NK-92 treated with Interleukin-12 subunit alpha and Interleukin-12 subunit beta, amount 100 ng/mL, for 24 hours (cell line): ENCODE data around the gene OR4D1.

Experiments
- DNase-seq: peaks from one replicate; lab custom pipeline; 2025; lab: John Stamatoyannopoulos, UW

Gene OR4D1

DNA sequence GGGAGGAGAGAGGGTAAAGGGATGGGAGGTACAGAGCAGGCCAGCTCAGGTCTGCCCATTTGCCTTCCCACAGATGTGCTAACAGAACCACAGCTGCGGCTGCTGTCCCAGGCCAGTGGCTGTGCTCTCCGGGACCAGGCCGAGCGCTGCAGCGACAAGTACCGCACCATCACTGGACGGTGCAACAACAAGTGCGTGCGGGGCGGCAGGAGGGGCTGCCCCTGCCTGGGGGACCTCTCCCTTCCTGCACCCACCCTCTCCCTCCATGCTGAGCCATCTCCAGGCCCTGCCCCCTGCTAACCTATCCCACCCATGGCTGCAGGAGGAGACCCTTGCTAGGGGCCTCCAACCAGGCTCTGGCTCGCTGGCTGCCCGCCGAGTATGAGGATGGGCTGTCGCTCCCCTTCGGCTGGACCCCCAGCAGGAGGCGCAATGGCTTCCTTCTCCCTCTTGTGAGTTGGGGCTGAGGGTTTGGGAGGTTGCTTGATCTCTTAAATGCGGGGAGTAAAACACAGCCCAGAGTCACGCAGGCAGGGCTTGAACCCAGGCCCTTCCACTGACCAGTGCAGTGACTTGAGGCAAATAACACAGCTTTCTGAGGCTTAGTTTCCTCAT, 45.6 kb downstream of the OR4D1 start:
- no peak for DNase-seq

DNA sequence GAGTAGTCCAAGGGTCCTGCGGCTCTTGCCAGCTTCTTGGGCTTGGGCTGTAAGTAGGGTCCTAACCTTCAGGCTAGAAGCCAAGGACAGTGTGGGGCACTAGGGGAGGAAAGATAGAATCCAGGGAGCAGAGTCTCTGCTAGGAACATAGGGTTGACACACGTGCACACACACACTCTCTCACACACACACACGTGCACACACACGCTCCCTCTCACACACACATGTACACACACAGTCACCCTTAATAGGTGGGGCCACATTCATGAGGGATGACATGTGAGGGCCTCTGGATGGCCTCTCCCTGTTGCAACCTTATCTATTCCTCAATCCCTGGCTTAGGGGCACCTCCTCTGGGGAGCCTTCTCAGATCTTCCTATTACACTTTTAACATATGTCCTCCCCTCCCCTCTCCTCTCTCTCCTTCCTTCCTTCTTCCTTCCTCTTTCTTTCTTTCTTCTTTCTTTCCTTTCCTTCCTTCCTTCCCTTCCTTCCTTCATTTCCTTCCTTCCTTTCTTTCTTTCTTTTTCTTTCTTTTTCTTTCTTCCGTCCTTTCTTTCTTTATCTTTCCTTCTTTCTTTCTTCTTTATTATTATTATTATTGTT, 47.4 kb downstream of the OR4D1 start:
- no peak for DNase-seq

DNA sequence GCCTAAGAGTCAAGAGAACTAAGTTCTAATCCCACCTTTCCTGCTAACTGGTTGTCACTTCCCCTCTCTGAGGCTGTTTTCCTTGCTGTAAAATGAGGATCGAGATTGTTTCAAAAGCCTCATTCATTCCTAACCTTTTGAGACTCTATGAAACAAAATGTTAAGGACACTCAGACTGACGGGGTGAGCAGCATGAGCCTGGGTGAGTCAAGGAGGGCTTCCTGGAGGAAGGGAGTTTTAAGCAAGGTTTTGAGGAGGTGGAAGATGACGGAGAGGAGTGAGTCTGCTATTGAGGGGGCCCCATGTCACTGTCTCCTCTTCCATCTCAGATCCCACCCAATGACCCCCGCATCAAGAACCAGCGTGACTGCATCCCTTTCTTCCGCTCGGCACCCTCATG, 48.4 kb downstream of the OR4D1 start:
- DNase-seq, result no peak

DNA sequence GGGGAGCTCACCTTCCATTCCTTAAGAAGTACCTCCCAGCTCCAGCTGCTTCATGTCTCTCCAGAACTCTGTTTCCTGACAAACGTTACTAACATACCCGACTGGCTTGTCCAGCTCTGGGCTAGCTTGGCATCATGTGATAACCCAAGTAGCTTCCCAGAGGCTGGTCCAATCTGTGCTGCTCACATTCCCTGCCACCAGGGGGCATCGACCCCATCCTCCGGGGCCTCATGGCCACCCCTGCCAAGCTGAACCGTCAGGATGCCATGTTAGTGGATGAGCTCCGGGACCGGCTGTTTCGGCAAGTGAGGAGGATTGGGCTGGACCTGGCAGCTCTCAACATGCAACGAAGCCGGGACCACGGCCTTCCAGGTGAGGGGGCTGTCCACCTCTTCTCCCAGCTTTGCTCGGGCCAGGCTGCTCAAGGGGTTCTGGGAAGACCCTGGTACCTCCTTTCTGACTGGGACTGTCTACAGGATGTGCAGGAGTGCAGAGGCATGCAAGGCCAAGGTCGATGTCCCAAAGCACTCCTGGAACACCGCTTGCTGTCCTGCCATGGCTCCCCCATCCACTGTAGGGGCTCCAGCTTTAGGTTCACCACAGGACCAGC, 51.9 kb downstream of the OR4D1 start:
- peak; percentile 24 for DNase-seq

DNA sequence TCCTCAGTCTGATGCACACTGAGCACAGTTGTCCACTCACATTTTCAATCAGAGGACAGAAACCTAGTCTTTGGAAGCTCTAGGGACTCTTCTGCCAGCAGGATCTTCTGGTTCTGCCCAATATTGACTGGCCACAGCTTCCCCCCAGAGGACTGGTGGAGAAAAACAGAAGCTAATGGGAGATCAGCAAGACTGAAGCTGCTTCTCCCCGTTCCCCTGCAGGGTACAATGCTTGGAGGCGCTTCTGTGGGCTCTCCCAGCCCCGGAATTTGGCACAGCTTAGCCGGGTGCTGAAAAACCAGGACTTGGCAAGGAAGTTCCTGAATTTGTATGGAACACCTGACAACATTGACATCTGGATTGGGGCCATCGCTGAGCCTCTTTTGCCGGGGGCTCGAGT, 54.7 kb downstream of the OR4D1 start:
- no peak for DNase-seq

DNA sequence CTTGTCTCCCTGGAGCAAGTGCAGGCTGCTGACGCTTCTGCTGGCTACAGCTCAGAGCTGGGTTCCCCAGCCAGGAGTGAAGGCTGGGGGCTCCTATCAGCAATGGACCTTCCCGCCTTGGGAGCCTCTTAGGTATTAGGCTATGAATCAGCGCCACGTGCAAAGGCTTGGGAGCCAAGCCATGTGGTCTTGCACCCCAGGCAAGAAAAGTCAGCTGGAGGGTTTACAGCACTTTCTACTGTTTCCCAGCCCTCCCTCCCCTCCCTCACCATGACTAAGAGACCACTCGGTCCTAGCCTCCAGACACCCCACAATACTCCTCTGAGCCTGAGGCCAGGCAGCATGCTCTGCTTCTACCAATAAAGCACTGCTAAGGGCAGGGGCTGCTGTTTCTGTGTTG, 56.6 kb downstream of the OR4D1 start:
- DNase-seq, result no peak

DNA sequence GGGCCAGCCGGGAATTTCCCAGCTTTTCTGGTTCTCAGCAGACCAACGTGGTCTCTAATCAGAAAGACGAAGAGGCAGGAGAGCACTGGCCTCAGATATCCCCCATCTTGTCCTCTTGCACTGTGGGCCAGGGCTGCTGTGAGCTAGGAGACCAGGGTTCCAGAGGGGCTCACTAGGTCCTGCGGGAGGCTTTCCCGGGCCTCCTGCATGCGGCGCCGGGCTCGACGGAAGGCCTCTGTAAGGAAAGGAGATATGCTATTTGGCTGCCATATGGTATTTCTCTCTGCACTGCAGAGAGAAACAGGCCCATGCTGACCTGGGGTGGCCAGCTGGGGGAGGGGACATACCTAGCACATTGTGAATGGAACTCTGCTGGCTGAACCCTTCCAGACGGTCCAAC, 57.8 kb downstream of the OR4D1 start:
- DNase-seq, result no peak

DNA sequence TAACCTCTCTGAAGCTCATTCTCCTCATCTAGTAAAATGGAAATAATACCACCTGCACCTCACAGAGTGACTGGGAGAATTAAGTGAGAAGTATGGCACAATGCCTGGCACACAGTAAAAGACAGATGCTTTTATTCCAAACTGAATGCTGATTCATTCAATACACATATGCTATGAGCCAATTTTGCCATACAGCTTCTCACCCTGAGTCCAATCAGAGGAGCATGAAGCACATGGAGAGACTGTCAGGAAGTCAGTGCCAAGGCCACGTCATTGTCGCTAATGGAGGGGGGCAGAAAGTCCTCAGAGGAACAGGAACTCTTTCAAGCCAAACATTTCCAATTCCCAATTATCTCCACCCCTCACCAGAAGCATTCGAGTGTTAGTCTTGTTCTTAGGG, 59.3 kb downstream of the OR4D1 start:
- no peak for DNase-seq

DNA sequence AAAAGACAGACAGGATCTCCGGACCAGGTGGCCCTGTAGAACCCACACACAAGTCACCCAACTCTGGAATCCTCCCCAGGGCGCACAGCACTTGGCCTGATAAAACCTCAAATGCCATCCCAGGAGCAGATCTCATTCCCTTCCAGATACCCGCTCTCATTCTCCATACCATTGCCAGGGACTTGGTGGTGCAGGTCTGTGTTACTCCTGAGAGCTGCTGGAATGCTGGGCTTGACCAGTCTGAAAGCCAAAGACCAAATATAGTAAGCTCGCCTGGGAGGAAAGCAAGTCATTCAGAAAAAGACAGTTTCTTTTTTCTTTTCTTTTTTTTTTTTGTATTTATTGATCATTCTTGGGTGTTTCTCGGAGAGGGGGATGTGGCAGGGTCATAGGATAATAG, 60.2 kb downstream of the OR4D1 start:
- no peak for DNase-seq
